GM23248 (cell line): ENCODE measurements around the gene CKM. TPM values are rescaled to one million over a fixed set of nuclear protein-coding genes. Genes with fewer than 3 reads are reported as not detected.

ENCODE experiments used
- DNase-seq: peaks from one replicate; pipeline ENCODE4 v3.0.0-alpha.2; 2015
- H2AFZ ChIP-seq: fragments of 200-600 bp; sonication (generic); 2 replicates; pipeline ENCODE4 v1.6.1; 2016; ENCODE audit warnings: antibody characterized with exemption
- H3F3A ChIP-seq: fragments of 200-600 bp; sonication (generic); 2 replicates; pipeline ENCODE4 v1.6.1; 2016; ENCODE audit warnings: mild to moderate bottlenecking, antibody characterized with exemption, mixed run types; ENCODE audit not compliant: insufficient read depth
- H3K27ac ChIP-seq: fragments of 200-600 bp; sonication (generic); 2 replicates; pipeline ENCODE4 v1.5.1; 2016; ENCODE audit warnings: mild to moderate bottlenecking
- H3K27me3 ChIP-seq: fragments of 200-600 bp; sonication (generic); replicated peaks from 2 replicates; pipeline ENCODE4 v1.6.1; 2016; ENCODE audit warnings: mild to moderate bottlenecking; ENCODE audit not compliant: insufficient read depth
- H3K36me3 ChIP-seq: fragments of 200-600 bp; sonication (generic); 2 replicates; pipeline ENCODE4 v1.6.1; 2016; ENCODE audit warnings: low read depth, mild to moderate bottlenecking
- H3K4me1 ChIP-seq: fragments of 200-600 bp; sonication (generic); 2 replicates; pipeline ENCODE4 v1.6.1; 2016; ENCODE audit warnings: mild to moderate bottlenecking; ENCODE audit not compliant: insufficient read depth
- H3K4me2 ChIP-seq: fragments of 200-600 bp; sonication (generic); one replicate; pipeline ENCODE4 v1.6.1; 2016; ENCODE audit warnings: mild to moderate bottlenecking; ENCODE audit not compliant: unreplicated experiment
- H3K4me3 ChIP-seq: fragments of 200-600 bp; sonication (generic); 2 replicates; pipeline ENCODE4 v1.5.1; 2016; ENCODE audit warnings: mild to moderate bottlenecking
- H3K79me2 ChIP-seq: fragments of 200-600 bp; sonication (generic); 2 replicates; pipeline ENCODE4 v1.6.1; 2016; ENCODE audit warnings: mild to moderate bottlenecking; ENCODE audit not compliant: insufficient read depth
- H3K9ac ChIP-seq: fragments of 200-600 bp; sonication (generic); 2 replicates; pipeline ENCODE4 v1.6.1; 2016; ENCODE audit warnings: mild to moderate bottlenecking
- H3K9me2 ChIP-seq: fragments of 200-600 bp; sonication (generic); 2 replicates; pipeline ENCODE4 v1.6.1; 2016; ENCODE audit warnings: mixed run types, mild to moderate bottlenecking, moderate library complexity; ENCODE audit not compliant: insufficient read depth
- H3K9me3 ChIP-seq: fragments of 200-600 bp; sonication (generic); one replicate; pipeline ENCODE4 v1.6.1; 2017; ENCODE audit warnings: low read depth
- H4K20me1 ChIP-seq: fragments of 200-600 bp; sonication (generic); 2 replicates; pipeline ENCODE4 v1.6.0; 2016; ENCODE audit not compliant: insufficient read depth
- EZH2 ChIP-seq: fragments of 200-600 bp; sonication (generic); IDR thresholded peaks from 2 replicates; pipeline ENCODE4 v1.6.1; 2018; ENCODE audit warnings: antibody characterized with exemption, mild to moderate bottlenecking; ENCODE audit not compliant: insufficient read depth, poor library complexity, severe bottlenecking
- EZH2phosphoT487 ChIP-seq: fragments of 200-600 bp; sonication (generic); IDR thresholded peaks from 2 replicates; pipeline ENCODE4 v1.6.1; 2018; ENCODE audit warnings: antibody characterized with exemption, moderate library complexity, mild to moderate bottlenecking, low read depth; ENCODE audit not compliant: insufficient read depth
- WGBS, 2 experiments: methylation state at CpG; one replicate each; pipeline ENCODE4 v1.1.6; 2015 to 2017; ENCODE audit warnings: low lambda C conversion rate in 2 of 2, low coverage in 1 of 2; ENCODE audit errors: missing lambda C conversion rate in 2 of 2; 5-methylcytosine and 5-hydroxymethylcytosine counted together
- in situ Hi-C: fragments of 300-500 bp; cut with MboI; formaldehyde crosslinking; loops from 2 replicates; pipeline ENCODE4 v1.15.0; 2020
- polyA plus RNA-seq: library from polyadenylated mRNA; unstranded; fragments of >200 nt; fragmentation: Nextera tagmentation; extraction: Ambion mirVana; gene quantifications from 2 replicates; pipeline ENCODE4 v1.2.1, GENCODE V29; 2016
- total RNA-seq: library from RNA; depleted of rRNA; stranded (reverse); fragments of >200 nt; shearing (Covaris generic); gene quantifications from 2 replicates; pipeline ENCODE4 v1.2.3, GENCODE V29; 2014

Gene CKM
- total and polyA plus RNA-seq, 2 experiments from 2014 or later, result not detected

DNA sequence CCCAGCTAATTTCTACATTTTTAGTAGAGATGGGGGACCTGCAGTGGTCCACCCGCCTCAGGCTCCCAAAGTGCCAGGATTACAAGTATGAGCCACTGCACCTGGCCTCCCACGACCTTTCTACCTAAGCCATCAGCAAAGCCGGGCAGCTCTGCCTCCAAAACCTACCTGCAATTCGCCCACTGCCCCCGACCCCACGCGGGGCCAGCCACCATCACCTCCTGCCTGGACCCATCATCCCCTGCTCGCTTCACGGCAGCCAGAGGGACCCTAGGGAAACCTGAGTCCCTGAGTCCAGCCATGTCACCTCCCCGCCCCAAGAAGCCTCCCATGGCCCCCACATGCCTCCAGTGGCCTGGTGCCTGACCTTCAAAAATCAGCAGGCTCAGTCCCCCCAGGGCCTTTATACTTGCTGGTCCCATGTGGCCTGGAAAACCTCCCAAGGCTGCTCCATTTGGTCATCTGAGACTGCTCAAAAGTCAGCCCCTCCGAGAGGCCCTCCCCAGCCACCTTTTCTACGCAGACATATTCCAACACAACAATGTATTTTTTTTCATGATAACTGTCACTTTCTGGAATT lies 35.6 kb upstream of the CKM start:
- 96 to 97% methylated on average over 10 to 12 of the region's 12 CpGs for WGBS, 2 experiments
- H3K79me2 ChIP-seq, result no peaks in the 10 kb centered on the region
- TF ChIP-seq EZH2phosphoT487, result no peak
- no peak for TF ChIP-seq EZH2
- H3F3A ChIP-seq, result no peaks in the 10 kb centered on the region
- H3K27ac ChIP-seq, result no peak overlapping the region
- no peaks in the 10 kb centered on the region for H3K27me3 ChIP-seq
- H3K9me2 ChIP-seq, result no peaks in the 10 kb centered on the region
- H3K4me3 ChIP-seq, result no peak overlapping the region
- no peak overlapping the region for H3K9ac ChIP-seq
- in situ Hi-C loops, result no loop called here
- no peak for DNase-seq
- H3K36me3 ChIP-seq, result peaks cover 21% of the 10 kb centered on the region; the same call in 1 of the 2 replicates
- no peaks in the 10 kb centered on the region for H3K4me1 ChIP-seq
- no peaks in the 10 kb centered on the region for H4K20me1 ChIP-seq
- H2AFZ ChIP-seq, result no peak overlapping the region
- no peak overlapping the region for H3K4me2 ChIP-seq
- no peaks in the 10 kb centered on the region for H3K9me3 ChIP-seq

DNA sequence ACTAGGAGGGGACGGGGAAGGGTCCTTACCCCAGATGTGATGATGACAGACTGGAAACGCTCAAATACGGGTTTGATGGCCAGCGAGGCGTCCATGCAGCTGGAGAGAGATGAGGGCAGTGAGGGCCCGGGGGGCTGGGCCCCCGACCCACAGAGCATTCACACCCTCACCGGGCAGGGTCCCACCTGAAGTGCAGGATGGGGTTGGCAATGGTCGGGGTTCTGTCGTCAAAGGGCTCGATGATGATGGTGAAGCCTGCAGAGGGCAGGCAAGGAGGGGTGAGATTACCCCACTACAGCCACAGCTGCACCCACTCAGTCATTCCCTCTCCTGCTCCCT lies 34.7 kb upstream of the CKM start:
- 93 to 94% methylated on average over 7 to 11 of the region's 11 CpGs for WGBS, 2 experiments

DNA sequence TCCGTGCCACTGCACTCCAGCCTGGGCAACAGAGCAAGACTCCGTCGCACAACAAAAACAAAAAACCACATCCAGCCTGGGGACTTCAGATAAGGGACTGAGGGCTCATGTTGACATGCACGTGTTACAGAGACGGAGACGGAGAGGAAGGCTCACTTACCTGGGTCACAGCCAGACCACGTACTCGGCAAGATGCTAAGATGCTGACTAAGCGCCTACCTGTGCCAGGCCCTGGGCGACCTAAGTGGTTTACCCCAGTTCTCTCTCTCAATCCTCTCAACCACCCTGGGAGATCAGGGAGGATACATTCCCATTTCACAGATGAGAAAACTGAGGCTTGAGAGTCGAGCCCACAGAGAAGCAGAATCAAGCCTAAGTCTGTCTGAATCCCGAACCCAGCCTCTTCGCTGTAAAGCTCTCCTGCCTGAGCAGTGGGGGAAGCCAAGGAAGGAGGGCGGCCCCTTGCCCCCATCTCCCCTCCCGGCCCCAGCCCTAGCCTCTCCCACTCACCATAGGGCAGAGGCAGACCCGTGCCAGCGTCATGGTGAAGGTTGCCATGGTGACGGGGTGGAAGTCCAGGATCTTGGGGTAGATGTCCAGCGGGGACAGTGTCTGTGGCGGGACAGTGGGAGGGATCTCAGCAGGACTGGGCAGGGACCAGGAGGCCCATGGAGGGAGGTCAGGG lies 34.2 kb upstream of the CKM start:
- Histone ChIP-seq H3K9me2 (no peaks in the 10 kb centered on the region), H3K27me3 (no peaks in the 10 kb centered on the region), H3K27ac (no peak overlapping the region), H3K36me3 (peaks cover 21% of the 10 kb centered on the region; the same call in 1 of the 2 replicates), H4K20me1 (no peaks in the 10 kb centered on the region), H3K4me3 (no peak overlapping the region), H3K4me2 (no peak overlapping the region), H3F3A (no peaks in the 10 kb centered on the region), H3K4me1 (no peaks in the 10 kb centered on the region), H3K9me3 (no peaks in the 10 kb centered on the region), H3K79me2 (no peaks in the 10 kb centered on the region), H3K9ac (no peak overlapping the region), H2AFZ (no peak overlapping the region)
- 86 to 90% methylated on average over 14 to 20 of the region's 20 CpGs for WGBS, 2 experiments
- TF ChIP-seq EZH2 (no peak), EZH2phosphoT487 (no peak)
- DNase-seq, result no peak
- in situ Hi-C loops, result no loop called here

More for the DNA sequence above, 34.7 kb upstream of the CKM start:
- Histone ChIP-seq H3K4me2 (no peak overlapping the region), H3K9me3 (no peaks in the 10 kb centered on the region), H2AFZ (no peak overlapping the region), H3K27ac (no peak overlapping the region), H3F3A (no peaks in the 10 kb centered on the region), H3K79me2 (no peaks in the 10 kb centered on the region), H3K4me1 (no peaks in the 10 kb centered on the region), H4K20me1 (no peaks in the 10 kb centered on the region), H3K4me3 (no peak overlapping the region), H3K36me3 (peaks cover 21% of the 10 kb centered on the region; the same call in 1 of the 2 replicates), H3K9me2 (no peaks in the 10 kb centered on the region), H3K9ac (no peak overlapping the region), H3K27me3 (no peaks in the 10 kb centered on the region)
- TF ChIP-seq EZH2 (no peak), EZH2phosphoT487 (no peak)
- in situ Hi-C loops, result no loop called here
- DNase-seq, result no peak

DNA sequence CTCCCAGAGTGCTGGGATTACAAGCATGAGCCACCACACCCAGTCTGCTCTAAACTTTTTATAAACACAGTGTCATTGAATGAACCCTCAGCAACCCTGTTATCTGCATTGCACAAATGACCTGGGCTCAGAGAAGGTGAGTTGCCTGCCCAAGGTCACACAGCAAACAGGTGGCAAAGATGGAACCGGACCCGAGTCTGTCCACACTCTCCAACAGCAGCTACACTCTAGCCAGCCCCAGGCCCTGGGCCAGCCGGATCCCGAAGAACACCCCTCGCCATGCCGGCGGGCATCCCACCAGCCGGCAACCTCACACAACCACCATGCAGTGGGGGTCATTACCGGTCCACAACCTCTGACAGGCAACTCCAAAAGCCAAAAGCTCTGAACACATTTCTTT lies 33.2 kb upstream of the CKM start:
- Histone ChIP-seq H3K4me3 (no peak overlapping the region), H3F3A (no peaks in the 10 kb centered on the region), H3K9me2 (no peaks in the 10 kb centered on the region), H3K9ac (no peak overlapping the region), H3K4me1 (no peaks in the 10 kb centered on the region), H3K79me2 (no peaks in the 10 kb centered on the region), H3K36me3 (peaks cover 16% of the 10 kb centered on the region; the same call in 1 of the 2 replicates), H3K4me2 (no peak overlapping the region), H2AFZ (no peak overlapping the region), H3K27me3 (no peaks in the 10 kb centered on the region), H3K27ac (no peak overlapping the region), H4K20me1 (no peaks in the 10 kb centered on the region), H3K9me3 (no peaks in the 10 kb centered on the region)
- TF ChIP-seq EZH2phosphoT487, result no peak
- TF ChIP-seq EZH2, result no peak
- WGBS, 2 experiments, result 98 to 99% methylated on average over 9 of the region's 9 CpGs
- in situ Hi-C loops, result no loop called here
- no peak for DNase-seq
